GM18909 (cell line): ENCODE measurements around the gene KCNN3.

ENCODE experiments used
- ATAC-seq: cut with Tn5 transposase; IDR thresholded peaks from one replicate; pipeline ENCODE4 v1.9.1; 2021; ENCODE audit warnings: mild to moderate bottlenecking; ENCODE audit not compliant: unreplicated experiment, poor library complexity

KCNN3 gene

GRCh38 chr1:154845174-154845573, 24.9 kb downstream of the KCNN3 start:
- no peak for ATAC-seq

- ATAC-seq: no peak
These were observed 25.8 kb downstream of the KCNN3 start for GRCh38 chr1:154844297-154844681.

GRCh38 chr1:154843636-154844296, 26.3 kb downstream of the KCNN3 start:
- no peak for ATAC-seq

DNA sequence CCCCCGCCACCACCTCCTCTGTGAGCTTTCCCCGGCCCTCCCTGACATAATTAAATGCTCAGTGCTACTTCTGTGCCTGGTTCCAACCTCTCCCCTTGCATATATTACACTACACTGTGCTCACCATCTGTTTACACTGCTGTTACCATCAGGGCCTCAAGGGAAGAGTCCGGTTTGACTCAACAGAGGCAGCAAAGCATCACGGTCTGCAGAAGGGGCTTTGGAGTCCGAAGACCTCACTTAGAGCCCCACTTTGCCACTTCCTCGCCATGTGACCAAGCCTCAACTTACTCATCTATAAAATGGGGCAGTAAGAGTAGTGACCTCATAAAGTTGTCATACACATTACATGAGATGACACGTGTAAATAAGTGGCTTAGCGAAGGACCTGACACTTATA, 27.4 kb downstream of the KCNN3 start:
- no peak for ATAC-seq

GRCh38 chr1:154841384-154841783, 28.7 kb downstream of the KCNN3 start:
- no peak for ATAC-seq

DNA sequence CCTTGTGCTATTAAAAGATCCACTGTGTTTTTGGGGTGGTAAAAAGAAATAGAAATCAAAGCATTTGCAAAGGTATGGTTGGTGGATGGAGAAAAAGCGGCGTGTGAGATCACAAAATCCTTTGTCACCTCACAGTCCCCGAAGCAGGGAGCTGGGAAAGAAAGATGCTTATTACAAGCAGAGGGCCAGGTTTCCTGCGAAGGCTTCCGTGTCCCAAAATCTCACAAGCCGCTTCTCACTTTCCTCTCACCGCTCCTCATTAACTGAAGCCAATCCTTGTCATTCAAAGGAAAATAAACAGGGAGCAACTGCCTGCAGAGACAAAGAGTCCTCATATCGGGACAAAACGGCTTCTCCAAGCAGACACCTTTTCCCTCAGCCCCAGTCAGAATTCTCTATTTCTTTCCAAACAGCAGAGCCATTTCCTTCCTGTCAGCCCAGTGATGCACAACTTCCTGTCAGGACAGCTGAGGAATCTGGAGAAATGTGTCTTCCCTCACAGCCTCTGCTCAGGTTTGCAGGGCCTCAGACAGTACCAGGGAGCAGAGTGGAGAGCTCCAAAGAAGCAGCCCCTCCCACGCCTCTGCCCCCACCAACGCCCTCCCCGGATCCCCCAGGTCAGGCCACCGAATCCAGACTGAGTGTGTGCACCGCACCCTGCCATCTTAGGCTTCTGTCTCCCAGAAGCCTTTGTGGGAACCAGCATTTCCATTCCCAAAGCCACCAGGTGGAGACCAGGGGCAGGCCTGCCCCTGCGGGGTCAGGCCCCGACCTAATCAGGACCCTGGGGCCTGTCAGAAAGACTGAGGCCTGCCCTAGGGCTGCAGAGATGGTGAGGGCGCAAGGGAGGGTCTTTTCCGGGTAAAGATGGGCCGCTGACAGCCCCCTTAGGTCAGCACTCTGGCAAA, 29.6 kb downstream of the KCNN3 start:
- ATAC-seq: no peak

GRCh38 chr1:154839691-154840090, 30.4 kb downstream of the KCNN3 start:
- ATAC-seq: no peak

- no peak for ATAC-seq
These were observed 31.1 kb downstream of the KCNN3 start for GRCh38 chr1:154838988-154839387.

GRCh38 chr1:154838461-154838860, 31.6 kb downstream of the KCNN3 start:
- no peak for ATAC-seq

- peak; percentile 83 for ATAC-seq
These were observed 32.4 kb downstream of the KCNN3 start for GRCh38 chr1:154837672-154838171.

- ATAC-seq: no peak
These were observed 32.9 kb downstream of the KCNN3 start for GRCh38 chr1:154837034-154837671.

- ATAC-seq: no peak
These were observed 34.4 kb downstream of the KCNN3 start for GRCh38 chr1:154835531-154836324.

GRCh38 chr1:154833841-154834240, 36.2 kb downstream of the KCNN3 start:
- ATAC-seq: no peak

DNA sequence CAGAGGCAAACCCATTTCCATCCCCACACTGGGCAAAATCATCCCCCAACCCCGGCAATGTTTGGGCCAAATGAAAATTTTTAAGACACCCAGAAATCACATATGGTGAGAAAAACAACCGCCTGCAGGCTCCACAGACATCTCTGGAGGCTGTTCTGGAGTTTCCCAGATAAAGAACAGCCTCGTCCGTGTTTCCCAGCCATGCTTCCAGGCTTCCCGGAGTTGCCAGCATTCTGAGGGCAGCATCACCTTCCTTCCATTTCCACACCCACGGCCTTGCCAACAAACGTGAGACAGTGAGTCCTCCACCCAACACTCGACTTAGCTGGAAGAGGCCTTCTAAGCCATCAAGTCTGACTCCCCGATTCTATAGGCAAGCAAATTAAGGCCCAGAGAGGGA, 36.9 kb downstream of the KCNN3 start:
- ATAC-seq: no peak

- ATAC-seq: no peak
These were observed 37.7 kb downstream of the KCNN3 start for GRCh38 chr1:154832384-154832783.

GRCh38 chr1:154831462-154831861, 38.6 kb downstream of the KCNN3 start:
- no peak for ATAC-seq

- no peak for ATAC-seq
These were observed 41.0 kb downstream of the KCNN3 start for GRCh38 chr1:154829062-154829461.

GRCh38 chr1:154824179-154825000, 45.7 kb downstream of the KCNN3 start:
- no peak for ATAC-seq

- no peak for ATAC-seq
These were observed 47.4 kb downstream of the KCNN3 start for GRCh38 chr1:154822717-154823116.
